OCI-LY7 (cell line): ENCODE data around the gene SNX24.

Source experiments
- EZH2phosphoT487 ChIP-seq: fragments of 200-600 bp; sonication (generic); IDR thresholded peaks from 2 replicates; pipeline ENCODE4 v1.6.1; 2018; ENCODE audit warnings: low read depth, borderline replicate concordance, mild to moderate bottlenecking, mixed run types, antibody characterized with exemption, low read length, moderate library complexity, mixed read lengths
- TF ChIP-seq, protein P1 (sequence below): fragments of 200-600 bp; sonication (generic); conservative IDR thresholded peaks from 2 replicates; pipeline ENCODE4 v1.5.1; 2014; ENCODE audit warnings: mild to moderate bottlenecking, antibody characterized with exemption, low read length, moderate library complexity, mixed read lengths

GRCh38 chr5:122972877-122973276, 127.5 kb downstream of the SNX24 start:
- TF ChIP-seq, protein P1, sequence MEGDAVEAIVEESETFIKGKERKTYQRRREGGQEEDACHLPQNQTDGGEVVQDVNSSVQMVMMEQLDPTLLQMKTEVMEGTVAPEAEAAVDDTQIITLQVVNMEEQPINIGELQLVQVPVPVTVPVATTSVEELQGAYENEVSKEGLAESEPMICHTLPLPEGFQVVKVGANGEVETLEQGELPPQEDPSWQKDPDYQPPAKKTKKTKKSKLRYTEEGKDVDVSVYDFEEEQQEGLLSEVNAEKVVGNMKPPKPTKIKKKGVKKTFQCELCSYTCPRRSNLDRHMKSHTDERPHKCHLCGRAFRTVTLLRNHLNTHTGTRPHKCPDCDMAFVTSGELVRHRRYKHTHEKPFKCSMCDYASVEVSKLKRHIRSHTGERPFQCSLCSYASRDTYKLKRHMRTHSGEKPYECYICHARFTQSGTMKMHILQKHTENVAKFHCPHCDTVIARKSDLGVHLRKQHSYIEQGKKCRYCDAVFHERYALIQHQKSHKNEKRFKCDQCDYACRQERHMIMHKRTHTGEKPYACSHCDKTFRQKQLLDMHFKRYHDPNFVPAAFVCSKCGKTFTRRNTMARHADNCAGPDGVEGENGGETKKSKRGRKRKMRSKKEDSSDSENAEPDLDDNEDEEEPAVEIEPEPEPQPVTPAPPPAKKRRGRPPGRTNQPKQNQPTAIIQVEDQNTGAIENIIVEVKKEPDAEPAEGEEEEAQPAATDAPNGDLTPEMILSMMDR, result no peak
- no peak for TF ChIP-seq EZH2phosphoT487
